ENCODE data around the gene DNAJC18. TPM values are rescaled to one million over a fixed set of nuclear protein-coding genes. Genes with fewer than 3 reads are reported as not detected.

DNAJC18 gene
- total RNA-seq, 2 experiments from 2014 or later: 7.5 to 8.7 TPM

- no peaks in the 10 kb centered on the region for H3K27me3 Mint-ChIP-seq
- no peak overlapping the region for H3K27ac ChIP-seq (ENCODE audit: low read depth in 1 of 2, low read length in 2 of 2)
- CTCF ChIA-PET: no interaction called here
- TF ChIP-seq CTCF (IDR thresholded peaks at IDR 0.05): no peak
- DNase-seq: no peak
- peaks cover 26% of the 10 kb centered on the region for H3K4me1 Mint-ChIP-seq (ENCODE audit: low read depth)
- no peaks in the 10 kb centered on the region for H3K9me3 ChIP-seq (ENCODE audit: control insufficient read depth in 1 of 2, insufficient read depth in 1 of 2, low read length in 2 of 2)
- no peak for ATAC-seq (ENCODE audit: poor library complexity)
- POLR2A ChIA-PET: no interaction called here
- intact Hi-C loops (cut with DNase I, micrococcal nuclease): loop anchor here in 1 of 2 experiments (5.0 to 10.0 kb wide), 6 partner anchors 359 to 1073 kb away; partner anchors contain the start of genes CDC25C, CYSTM1, EGR1 and FAM53C
- peaks cover 14% of the 10 kb centered on the region for H3K4me1 ChIP-seq (ENCODE audit: insufficient read depth, low read length)
- no peaks in the 10 kb centered on the region for H3K27me3 ChIP-seq (ENCODE audit: control insufficient read depth in 1 of 2, insufficient read depth in 2 of 2, low read length in 2 of 2)
- no peak overlapping the region for H3K27ac Mint-ChIP-seq
- no peaks in the 10 kb centered on the region for H3K9me3 Mint-ChIP-seq
- H3K36me3 ChIP-seq (ENCODE audit: insufficient read depth, low read length): no peaks in the 10 kb centered on the region
- H3K36me3 Mint-ChIP-seq (ENCODE audit: low read depth): peaks cover 5% of the 10 kb centered on the region
- H3K4me3 Mint-ChIP-seq: no peak overlapping the region
- no peak overlapping the region for H3K4me3 ChIP-seq (ENCODE audit: low read length)
Measured at GRCh38 chr5:139408191-139408590, 31.1 kb downstream of the DNAJC18 start.

- POLR2A ChIA-PET: interaction anchor here (1.3 kb wide), 1 partner anchor 15 kb away, joined by 7 read pairs; no protein-coding TSS in a partner anchor
- ATAC-seq (ENCODE audit: poor library complexity) (no peak), DNase-seq (no peak)
- Histone ChIP-seq H3K27ac (ENCODE audit: low read depth in 1 of 2, low read length in 2 of 2) (no peak overlapping the region), H3K9me3 (ENCODE audit: control insufficient read depth in 1 of 2, insufficient read depth in 1 of 2, low read length in 2 of 2) (no peaks in the 10 kb centered on the region), H3K4me1 (ENCODE audit: insufficient read depth, low read length) (peaks cover 20% of the 10 kb centered on the region), H3K36me3 (ENCODE audit: insufficient read depth, low read length) (no peaks in the 10 kb centered on the region), H3K4me3 (ENCODE audit: low read length) (no peak overlapping the region), H3K27me3 (ENCODE audit: control insufficient read depth in 1 of 2, insufficient read depth in 2 of 2, low read length in 2 of 2) (no peaks in the 10 kb centered on the region)
- Mint-ChIP-seq H3K27ac (no peak overlapping the region), H3K9me3 (no peaks in the 10 kb centered on the region), H3K36me3 (ENCODE audit: low read depth) (peaks cover 5% of the 10 kb centered on the region), H3K4me3 (no peak overlapping the region), H3K4me1 (ENCODE audit: low read depth) (peaks cover 33% of the 10 kb centered on the region), H3K27me3 (no peaks in the 10 kb centered on the region)
- CTCF ChIA-PET: no interaction called here
- TF ChIP-seq CTCF (IDR thresholded peaks at IDR 0.05): no peak
- intact Hi-C loops (cut with DNase I, micrococcal nuclease): loop anchor here in 1 of 2 experiments (5.0 to 10.0 kb wide), 6 partner anchors 360 to 1073 kb away; partner anchors contain the start of genes CDC25C, CYSTM1, EGR1 and FAM53C
Measured at GRCh38 chr5:139407517-139407916, 31.8 kb downstream of the DNAJC18 start.

GRCh38 chr5:139406963-139407362 is 32.4 kb downstream of the DNAJC18 start:
- H3K27ac ChIP-seq (ENCODE audit: low read depth in 1 of 2, low read length in 2 of 2): no peak overlapping the region
- H3K4me3 Mint-ChIP-seq: no peak overlapping the region
- CTCF ChIA-PET: no interaction called here

More at GRCh38 chr5:139406963-139407362, 32.4 kb downstream of the DNAJC18 start:
- ATAC-seq (ENCODE audit: poor library complexity) (no peak), DNase-seq (no peak)
- intact Hi-C loops (cut with DNase I, micrococcal nuclease): loop anchor here in 1 of 2 experiments (5.0 to 10.0 kb wide), 6 partner anchors 360 to 1072 kb away; partner anchors contain the start of genes CDC25C, CYSTM1, EGR1 and FAM53C
- Mint-ChIP-seq H3K9me3 (no peaks in the 10 kb centered on the region), H3K4me1 (ENCODE audit: low read depth) (peaks cover 35% of the 10 kb centered on the region), H3K27ac (no peak overlapping the region), H3K27me3 (no peaks in the 10 kb centered on the region), H3K36me3 (ENCODE audit: low read depth) (peaks cover 5% of the 10 kb centered on the region)
- H3K27me3 ChIP-seq (ENCODE audit: control insufficient read depth in 1 of 2, insufficient read depth in 2 of 2, low read length in 2 of 2): no peaks in the 10 kb centered on the region
- no peak for TF ChIP-seq CTCF (IDR thresholded peaks at IDR 0.05)
- no peaks in the 10 kb centered on the region for H3K9me3 ChIP-seq (ENCODE audit: control insufficient read depth in 1 of 2, insufficient read depth in 1 of 2, low read length in 2 of 2)
- peaks cover 21% of the 10 kb centered on the region for H3K4me1 ChIP-seq (ENCODE audit: insufficient read depth, low read length)
- POLR2A ChIA-PET: interaction anchor here (0.8 to 1.3 kb wide), 2 partner anchors 15 to 32 kb away, joined by 3 to 7 read pairs; partner anchors contain the start of gene DNAJC18
- no peaks in the 10 kb centered on the region for H3K36me3 ChIP-seq (ENCODE audit: insufficient read depth, low read length)
- H3K4me3 ChIP-seq (ENCODE audit: low read length): no peak overlapping the region

Measured in CD4-positive, alpha-beta T cell (primary cell).